HG02840 (cell line): Measurements from ENCODE around the gene ARAP1.
A peak's percentile ranks its signal among the peaks of the same experiment; 100 is the strongest.

Source experiments
- ATAC-seq: cut with Tn5 transposase; IDR thresholded peaks from one replicate; pipeline ENCODE4 v1.9.1; 2021; ENCODE audit warnings: mild to moderate bottlenecking, moderate library complexity, moderate number of reproducible peaks; ENCODE audit not compliant: unreplicated experiment, low FRiP score

Gene ARAP1

GRCh38 chr11:72726266-72727220 lies 25.7 kb downstream of the ARAP1 start:
- no peak for ATAC-seq

GRCh38 chr11:72725724-72726028 lies 26.5 kb downstream of the ARAP1 start:
- ATAC-seq, result no peak

- no peak for ATAC-seq
Measured at GRCh38 chr11:72724851-72725723, 27.1 kb downstream of the ARAP1 start.

- ATAC-seq, result no peak
Measured at GRCh38 chr11:72724021-72724551, 28.1 kb downstream of the ARAP1 start.

- ATAC-seq, result no peak
Measured at GRCh38 chr11:72723508-72723907, 28.7 kb downstream of the ARAP1 start.

- ATAC-seq, result peak; percentile 76
Measured at GRCh38 chr11:72722050-72722748, 30.0 kb downstream of the ARAP1 start.

GRCh38 chr11:72721689-72722049 lies 30.5 kb downstream of the ARAP1 start:
- ATAC-seq, result no peak

GRCh38 chr11:72721276-72721675 lies 30.9 kb downstream of the ARAP1 start:
- ATAC-seq, result no peak

GRCh38 chr11:72720784-72721183 lies 31.4 kb downstream of the ARAP1 start:
- ATAC-seq, result no peak

- no peak for ATAC-seq
Measured at GRCh38 chr11:72720047-72720446, 32.2 kb downstream of the ARAP1 start.

- ATAC-seq, result no peak
Measured at GRCh38 chr11:72719551-72719950, 32.7 kb downstream of the ARAP1 start.

GRCh38 chr11:72719144-72719543 lies 33.1 kb downstream of the ARAP1 start:
- no peak for ATAC-seq

- ATAC-seq, result no peak
Measured at GRCh38 chr11:72718101-72718501, 34.1 kb downstream of the ARAP1 start.

- ATAC-seq, result no peak
Measured at GRCh38 chr11:72716788-72717435, 35.3 kb downstream of the ARAP1 start.

- no peak for ATAC-seq
Measured at GRCh38 chr11:72716290-72716689, 35.9 kb downstream of the ARAP1 start.

GRCh38 chr11:72712841-72713240 lies 39.4 kb downstream of the ARAP1 start:
- no peak for ATAC-seq

- no peak for ATAC-seq
Measured at GRCh38 chr11:72712168-72712751, 39.9 kb downstream of the ARAP1 start.

GRCh38 chr11:72711141-72711540 lies 41.1 kb downstream of the ARAP1 start:
- no peak for ATAC-seq

- no peak for ATAC-seq
Measured at GRCh38 chr11:72710278-72710677, 41.9 kb downstream of the ARAP1 start.
